Measurements from ENCODE around the gene CCNL2.

The CCNL2 gene

GRCh38 chr1:1340791-1341548 lies 58.2 kb downstream of the CCNL2 start:
- DNase-seq: no peak

GRCh38 chr1:1340185-1340584 lies 59.0 kb downstream of the CCNL2 start:
- DNase-seq: no peak

GRCh38 chr1:1338278-1338677 lies 60.9 kb downstream of the CCNL2 start:
- DNase-seq: no peak

- no peak for DNase-seq
Observed at GRCh38 chr1:1337793-1338147, 61.4 kb downstream of the CCNL2 start.

- no peak for DNase-seq
Observed at GRCh38 chr1:1336931-1337792, 62.0 kb downstream of the CCNL2 start.

- no peak for DNase-seq
Observed at GRCh38 chr1:1336446-1336845, 62.7 kb downstream of the CCNL2 start.

GRCh38 chr1:1335792-1336248 lies 63.3 kb downstream of the CCNL2 start:
- DNase-seq: no peak
